SK-N-SH treated with all-trans-retinoic acid at 6 μM for 48 hours (cell line): ENCODE results near the gene CNTNAP2.

Experiments used
- CREB5 ChIP-seq: fragments of 250-450 bp; sonication (Bioruptor Pico); IDR thresholded peaks from 2 replicates; pipeline ENCODE4 v1.5.1; 2020; ENCODE audit warnings: low read depth, mild to moderate bottlenecking, moderate library complexity
- PPARA ChIP-seq: fragments of 250-450 bp; sonication (Bioruptor Pico); IDR thresholded peaks from 2 replicates; pipeline ENCODE4 v1.5.0; 2020; ENCODE audit warnings: mild to moderate bottlenecking, borderline replicate concordance
- TCF4 ChIP-seq: fragments of 250-450 bp; sonication (Bioruptor Pico); IDR thresholded peaks from 2 replicates; pipeline ENCODE4 v1.8.0; 2021; ENCODE audit warnings: mild to moderate bottlenecking, moderate library complexity, borderline replicate concordance
- ZNF565 ChIP-seq: fragments of 450-650 bp; formaldehyde crosslinking; conservative IDR thresholded peaks from 2 replicates; pipeline ENCODE4 v1.5.0; 2020; ENCODE audit warnings: low read depth, mild to moderate bottlenecking, moderate library complexity

- TF ChIP-seq ZNF565 (CRISPR knock-in tag), result no peak
- TF ChIP-seq PPARA (CRISPR knock-in tag), result no peak
- no peak for TF ChIP-seq TCF4
- TF ChIP-seq CREB5 (CRISPR knock-in tag), result 0 out of 2 replicates have a peak, but pooled peaks have one; percentile 13
These were observed 2068.4 kb downstream of the CNTNAP2 start for GRCh38 chr7:148185041-148185440.
